Prostate gland (tissue), 2 donors: ENCODE measurements around the gene FAM118B. TPM values are rescaled to one million over a fixed set of nuclear protein-coding genes. Genes with fewer than 3 reads are reported as not detected.

Experiments used
- DNase-seq: peaks from one replicate; pipeline ENCODE4 v3.0.0-alpha.2; 2019; ENCODE audit warnings: low spot score
- H3K27ac ChIP-seq, 2 donors: fragments of 200-600 bp; sonication (generic); 2 replicates each; pipeline ENCODE4 v1.5.1; 2017 to 2019
- H3K27me3 ChIP-seq: fragments of 200-600 bp; sonication (generic); replicated peaks from 2 replicates; pipeline ENCODE4 v1.5.1; 2019; ENCODE audit not compliant: insufficient read depth
- H3K36me3 ChIP-seq, 2 donors: fragments of 200-600 bp; sonication (generic); 1 replicate in 1 of 2; 2 replicates in 1 of 2; pipeline versions ENCODE4 v1.5.1 to v1.8.1; 2017 to 2019
- H3K4me1 ChIP-seq: fragments of 200-600 bp; sonication (generic); replicated peaks from 2 replicates; pipeline ENCODE4 v1.5.1; 2019
- H3K4me3 ChIP-seq, 2 donors: fragments of 200-600 bp; sonication (generic); 2 replicates each; pipeline ENCODE4 v1.5.1; 2017 to 2019
- H3K9me3 ChIP-seq: fragments of 200-600 bp; sonication (generic); 2 replicates; pipeline ENCODE4 v1.5.1; 2017
- CTCF ChIP-seq, 4 experiments: fragments of 200-600 bp in 2 of 4; fragments of 450-650 bp in 2 of 4; sonication (generic) in 2 of 4; IDR thresholded peaks; 1 replicate in 3 of 4; 2 replicates in 1 of 4; pipeline ENCODE4 v1.5.1; 2016 to 2019; ENCODE audit warnings: antibody characterized with exemption in 4 of 4, mild to moderate bottlenecking in 2 of 4, moderate library complexity in 2 of 4
- POLR2A ChIP-seq: fragments of 450-650 bp; IDR thresholded peaks from one replicate; pipeline ENCODE4 v1.6.1; 2016; ENCODE audit warnings: antibody characterized with exemption, mild to moderate bottlenecking
- POLR2AphosphoS5 ChIP-seq: sonication (generic); formaldehyde crosslinking; IDR thresholded peaks from one replicate; pipeline ENCODE4 v1.6.1; 2017; ENCODE audit warnings: antibody characterized with exemption
- WGBS: methylation state at CpG from one replicate; pipeline ENCODE4 v1.1.5; 2018; 5-methylcytosine and 5-hydroxymethylcytosine counted together
- intact Hi-C: fragments of 100-400 bp; cut with DNase I; formaldehyde crosslinking; loops from one replicate; pipeline ENCODE4 v1.14.2; 2022
- total RNA-seq, 2 donors: library from RNA; depleted of rRNA; stranded (reverse); fragments of >200 nt; gene quantifications; one replicate each; pipeline ENCODE4 v1.1.0, GENCODE V29; 2016

FAM118B gene
- 10 to 100 TPM; 18.9 to 21.7 TPM for total RNA-seq

DNA sequence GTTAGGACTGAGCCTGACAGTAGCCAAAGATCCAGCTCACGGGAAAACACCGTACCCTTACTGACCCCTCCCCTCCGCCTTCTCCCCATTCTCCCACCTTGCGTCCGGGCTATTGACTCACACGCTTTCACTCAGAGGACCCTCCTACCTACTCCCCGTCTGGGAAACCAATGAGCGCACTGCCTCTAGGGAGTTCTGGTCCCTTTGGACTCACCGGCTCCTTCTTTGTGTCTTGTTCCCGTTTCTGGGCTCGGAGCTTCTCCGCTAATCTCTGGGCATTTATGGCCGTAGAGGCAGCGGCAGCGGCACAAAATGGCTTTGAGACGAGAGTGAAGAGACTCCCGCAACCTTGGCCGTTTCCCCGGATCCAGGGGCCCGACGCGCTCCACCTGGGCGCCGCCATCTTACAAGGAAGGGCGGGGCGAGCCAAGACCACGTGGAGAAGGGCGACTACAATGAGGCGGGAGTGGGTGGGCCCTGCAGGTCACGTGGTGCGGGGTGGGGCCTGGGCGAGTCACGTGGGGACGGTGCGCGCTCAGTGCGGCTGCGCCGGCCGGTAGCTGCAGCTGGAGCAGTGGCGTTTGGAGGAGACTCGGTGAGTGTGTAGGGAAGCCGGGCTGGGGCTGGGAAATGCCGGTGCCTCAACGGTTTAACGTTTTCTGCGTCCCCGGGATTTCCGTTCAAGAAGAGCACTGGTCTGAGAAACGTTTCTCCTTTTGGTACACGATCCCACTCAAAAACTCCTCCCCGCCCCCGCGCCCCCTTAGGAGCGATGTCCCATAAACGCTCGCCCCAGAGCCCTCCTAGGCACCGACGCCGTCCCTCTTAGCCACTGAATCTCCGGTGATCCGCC is at the start of gene FAM118B, which contains the start of gene RPUSD4:
Gene FAM118B, plus strand, starts transcription at position 547 of the 853 bp plus-strand sequence. CDS start 23,220 bp downstream, outside the sequence.
Gene RPUSD4, minus strand, starts transcription at position 415 of the 853 bp plus-strand sequence. Its CDS starts 12 bp downstream, at position 403.
- Histone ChIP-seq H3K27ac (peak within 1 kb of the TSS; percentile 51 to 60), H3K27me3 (no peaks in the 10 kb centered on the region), H3K4me1 (peaks cover 3% of the 10 kb centered on the region), H3K36me3 (no peaks in the 10 kb centered on the region), H3K9me3 (no peaks in the 10 kb centered on the region), H3K4me3 (peak within 1 kb of the TSS; percentile 69 to 72)
- TF ChIP-seq POLR2A, result peak; percentile 84
- TF ChIP-seq POLR2AphosphoS5, result peak; percentile 98
- no peak for TF ChIP-seq CTCF (IDR thresholded peaks at IDR 0.05)
- intact Hi-C loops, result loop anchor here (2.0 kb wide), 1 partner anchor 55 kb away; no protein-coding TSS in a partner anchor
- peak; percentile 98 for DNase-seq
- under 1% methylated on average over 62 of the region's 62 CpGs for WGBS

- intact Hi-C loops, result no loop called here
- H3K27me3 ChIP-seq, result no peaks in the 10 kb centered on the region
- no peak for DNase-seq
- no peaks in the 10 kb centered on the region for H3K4me1 ChIP-seq
- no peak overlapping the region for H3K4me3 ChIP-seq
- no peak overlapping the region for H3K27ac ChIP-seq
- no peaks in the 10 kb centered on the region for H3K9me3 ChIP-seq
- 89% methylated on average over 14 of the region's 14 CpGs for WGBS
- TF ChIP-seq POLR2A, result no peak
- TF ChIP-seq CTCF (IDR thresholded peaks at IDR 0.05), result no peak
- TF ChIP-seq POLR2AphosphoS5, result no peak
- H3K36me3 ChIP-seq, result no peaks in the 10 kb centered on the region
Observed at GRCh38 chr11:126162306-126163030, 49.1 kb upstream of the FAM118B start.

DNA sequence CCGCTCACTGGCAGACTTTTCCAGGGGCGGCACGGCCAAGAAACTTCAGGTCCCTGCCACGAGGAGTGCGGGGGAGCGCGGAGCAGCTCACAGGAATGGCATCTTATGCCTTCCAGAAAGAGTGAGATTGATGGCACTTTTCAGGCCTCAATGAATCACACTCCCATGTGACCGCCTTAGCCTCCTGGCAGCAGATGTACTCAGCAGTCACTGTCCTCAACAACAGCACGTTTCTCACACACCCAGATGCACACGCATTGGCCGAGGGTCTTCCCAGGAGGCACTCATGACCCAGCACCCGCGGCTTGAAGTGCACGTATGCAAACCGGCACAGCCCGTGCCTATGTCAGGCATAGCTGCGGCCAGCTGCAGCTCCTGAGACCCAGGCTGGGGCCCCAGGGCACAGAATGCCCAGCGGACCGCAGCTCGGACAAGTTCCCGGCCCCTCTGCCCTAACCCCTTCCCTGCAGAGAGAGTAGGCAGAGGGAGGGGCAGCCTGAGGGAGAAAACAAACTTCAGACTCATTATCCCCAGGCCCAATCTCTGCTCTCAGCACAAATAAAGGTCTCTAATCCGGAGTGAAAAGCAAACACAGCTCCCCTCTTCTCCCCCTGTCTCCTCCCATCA is 48.4 kb upstream of the FAM118B start:
- 56% methylated on average over 22 of the region's 22 CpGs for WGBS
- Histone ChIP-seq H3K9me3 (no peaks in the 10 kb centered on the region), H3K4me1 (no peaks in the 10 kb centered on the region), H3K36me3 (no peaks in the 10 kb centered on the region), H3K27ac (no peak overlapping the region), H3K27me3 (no peaks in the 10 kb centered on the region), H3K4me3 (no peak overlapping the region)
- TF ChIP-seq CTCF (IDR thresholded peaks at IDR 0.05) (no peak), POLR2AphosphoS5 (no peak), POLR2A (no peak)
- intact Hi-C loops, result no loop called here
- DNase-seq, result no peak

DNA sequence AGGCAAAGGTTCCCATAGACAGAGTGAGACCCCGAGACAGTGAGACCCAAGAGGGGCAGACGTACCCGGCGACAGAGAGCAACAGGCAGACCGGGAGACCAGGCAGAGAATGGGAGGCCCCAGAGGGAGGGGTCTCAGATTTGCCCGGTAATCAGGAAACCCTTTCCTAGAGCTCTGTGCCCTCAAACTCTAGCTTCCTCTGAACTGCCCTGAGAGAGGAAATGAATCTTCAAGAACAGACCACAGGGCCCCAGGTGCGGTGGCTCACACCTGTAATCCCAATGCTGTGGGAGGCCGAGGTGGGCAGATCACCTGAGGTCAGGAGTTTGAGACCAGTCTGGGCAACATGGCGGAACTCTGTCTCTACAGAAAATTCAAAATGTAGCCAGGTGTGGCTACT is 47.8 kb upstream of the FAM118B start:
- no peak overlapping the region for H3K4me3 ChIP-seq
- TF ChIP-seq POLR2A, result no peak
- H3K27ac ChIP-seq, result no peak overlapping the region
- H3K36me3 ChIP-seq, result no peaks in the 10 kb centered on the region
- H3K9me3 ChIP-seq, result no peaks in the 10 kb centered on the region
- no peaks in the 10 kb centered on the region for H3K27me3 ChIP-seq
- intact Hi-C loops, result no loop called here
- no peaks in the 10 kb centered on the region for H3K4me1 ChIP-seq
- 91% methylated on average over 9 of the region's 9 CpGs for WGBS
- DNase-seq, result no peak

- Histone ChIP-seq H3K4me1 (no peaks in the 10 kb centered on the region), H3K27ac (no peak overlapping the region), H3K4me3 (no peak overlapping the region), H3K27me3 (no peaks in the 10 kb centered on the region), H3K36me3 (no peaks in the 10 kb centered on the region), H3K9me3 (no peaks in the 10 kb centered on the region)
- intact Hi-C loops, result no loop called here
- no peak for DNase-seq
- no peak for TF ChIP-seq POLR2AphosphoS5
- no peak for TF ChIP-seq POLR2A
- no peak for TF ChIP-seq CTCF (IDR thresholded peaks at IDR 0.05)
- 88% methylated on average over 8 of the region's 8 CpGs for WGBS
Observed at GRCh38 chr11:126164781-126165180, 46.8 kb upstream of the FAM118B start.
